Body of pancreas (tissue), 4 donors: ENCODE data around the gene OGFOD2.

Source experiments
- POLR2A ChIP-seq, 3 donors: fragments of 450-650 bp; IDR thresholded peaks; one replicate each; pipeline ENCODE4 v1.6.1; 2016; ENCODE audit warnings: antibody characterized with exemption in 3 of 3, mild to moderate bottlenecking in 2 of 3
- TF ChIP-seq, protein P1 (sequence below), 7 experiments: fragments of 450-650 bp in 4 of 7; fragments of 200-600 bp in 3 of 7; sonication (generic) in 3 of 7; IDR thresholded peaks; one replicate each; pipeline ENCODE4 v1.5.1; 2016 to 2019; ENCODE audit warnings: antibody characterized with exemption in 7 of 7

DNA sequence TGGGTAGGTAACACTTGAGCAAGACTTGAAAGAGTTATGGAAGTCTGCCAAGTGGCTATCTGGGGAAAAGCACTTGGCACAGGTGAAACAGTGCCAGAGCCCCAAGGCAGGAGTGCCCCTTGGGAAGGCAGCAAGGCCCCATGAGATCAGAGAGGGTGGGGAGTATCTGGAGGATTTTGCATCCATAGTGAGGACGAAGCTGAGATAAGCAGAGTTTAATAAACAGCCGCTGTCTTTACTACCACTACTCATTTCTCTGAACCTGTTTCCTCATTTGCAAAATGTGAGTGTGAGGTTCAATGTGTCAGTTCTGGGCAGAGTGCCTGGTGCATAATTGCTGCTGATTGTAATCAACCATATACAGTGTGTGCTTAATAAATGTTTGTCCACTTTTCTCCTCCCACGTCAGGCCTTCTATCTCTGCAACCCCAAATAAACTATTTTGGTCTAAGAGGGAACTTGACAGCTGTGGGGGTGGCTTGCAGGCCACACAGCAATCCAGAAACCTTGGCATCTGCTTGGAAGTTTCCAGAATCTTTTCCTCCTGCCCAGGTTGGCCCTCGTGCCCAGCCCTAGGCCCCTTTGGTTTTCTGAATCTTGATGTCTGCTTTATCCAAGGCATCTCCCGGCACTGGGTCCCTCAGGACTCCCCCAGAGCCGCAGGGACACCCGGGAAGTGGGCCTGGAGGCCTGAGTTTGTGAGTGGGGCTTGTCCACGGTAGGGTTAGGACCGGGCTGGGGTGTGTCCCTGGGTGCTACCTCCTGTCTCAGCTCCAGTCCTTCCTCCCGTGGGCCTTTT lies 13.3 kb upstream of the OGFOD2 start:
- TF ChIP-seq POLR2A (IDR thresholded peaks at IDR 0.05): no peak
- TF ChIP-seq, protein P1, sequence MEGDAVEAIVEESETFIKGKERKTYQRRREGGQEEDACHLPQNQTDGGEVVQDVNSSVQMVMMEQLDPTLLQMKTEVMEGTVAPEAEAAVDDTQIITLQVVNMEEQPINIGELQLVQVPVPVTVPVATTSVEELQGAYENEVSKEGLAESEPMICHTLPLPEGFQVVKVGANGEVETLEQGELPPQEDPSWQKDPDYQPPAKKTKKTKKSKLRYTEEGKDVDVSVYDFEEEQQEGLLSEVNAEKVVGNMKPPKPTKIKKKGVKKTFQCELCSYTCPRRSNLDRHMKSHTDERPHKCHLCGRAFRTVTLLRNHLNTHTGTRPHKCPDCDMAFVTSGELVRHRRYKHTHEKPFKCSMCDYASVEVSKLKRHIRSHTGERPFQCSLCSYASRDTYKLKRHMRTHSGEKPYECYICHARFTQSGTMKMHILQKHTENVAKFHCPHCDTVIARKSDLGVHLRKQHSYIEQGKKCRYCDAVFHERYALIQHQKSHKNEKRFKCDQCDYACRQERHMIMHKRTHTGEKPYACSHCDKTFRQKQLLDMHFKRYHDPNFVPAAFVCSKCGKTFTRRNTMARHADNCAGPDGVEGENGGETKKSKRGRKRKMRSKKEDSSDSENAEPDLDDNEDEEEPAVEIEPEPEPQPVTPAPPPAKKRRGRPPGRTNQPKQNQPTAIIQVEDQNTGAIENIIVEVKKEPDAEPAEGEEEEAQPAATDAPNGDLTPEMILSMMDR (IDR thresholded peaks at IDR 0.05): no peak
